Measurements from ENCODE around the gene LRWD1. TPM values are rescaled to one million over a fixed set of nuclear protein-coding genes. Genes with fewer than 3 reads are reported as not detected.
"Not testable (repeated sequence)": the region's sequence is repeated elsewhere in the genome, so short reads cannot be mapped to it uniquely, and the experiment has no call there.

LRWD1 gene
- total RNA-seq, 1 donor from 2014 or later, result 11.2 TPM

- H3K27me3 ChIP-seq (ENCODE audit: low read depth), result no peaks in the 10 kb centered on the region
- no peak overlapping the region for H3K4me3 ChIP-seq
- H3K4me1 ChIP-seq, result peaks cover 4% of the 10 kb centered on the region
- peaks cover 29% of the 10 kb centered on the region for H3K36me3 ChIP-seq
- no peaks in the 10 kb centered on the region for H3K9me3 ChIP-seq (replicated peaks)
- H3K27ac ChIP-seq (replicated peaks), result no peak overlapping the region
- intact Hi-C loops (cut with micrococcal nuclease), result no loop called here
- no peak for DNase-seq
- TF ChIP-seq CTCF (IDR thresholded peaks at IDR 0.05; ENCODE audit: borderline replicate concordance), result no peak
Observed at GRCh38 chr7:102452451-102452850, 12.3 kb upstream of the LRWD1 start.

- TF ChIP-seq CTCF (IDR thresholded peaks at IDR 0.05; ENCODE audit: borderline replicate concordance), result no peak
- H3K27ac ChIP-seq (replicated peaks), result no peak overlapping the region
- no peaks in the 10 kb centered on the region for H3K9me3 ChIP-seq (replicated peaks)
- H3K4me3 ChIP-seq, result no peak overlapping the region
- H3K4me1 ChIP-seq, result peaks cover 4% of the 10 kb centered on the region
- peaks cover 31% of the 10 kb centered on the region for H3K36me3 ChIP-seq
- H3K27me3 ChIP-seq (ENCODE audit: low read depth), result no peaks in the 10 kb centered on the region
- intact Hi-C loops (cut with micrococcal nuclease), result no loop called here
- DNase-seq, result no peak
Observed at GRCh38 chr7:102453319-102453718, 11.5 kb upstream of the LRWD1 start.

GRCh38 chr7:102454468-102454867 lies 10.3 kb upstream of the LRWD1 start:
- H3K27ac ChIP-seq (replicated peaks), result no peak overlapping the region
- DNase-seq, result no peak

GRCh38 chr7:102454932-102455331 lies 9.9 kb upstream of the LRWD1 start:
- H3K27me3 ChIP-seq (ENCODE audit: low read depth); H3K4me3 ChIP-seq; H3K9me3 ChIP-seq (replicated peaks); H3K27ac ChIP-seq (replicated peaks); H3K4me1 ChIP-seq; intact Hi-C loops (cut with micrococcal nuclease); DNase-seq: not testable (repeated sequence)
- peaks cover 44% of the 10 kb centered on the region for H3K36me3 ChIP-seq

More at GRCh38 chr7:102454468-102454867, 10.3 kb upstream of the LRWD1 start:
- peaks cover 4% of the 10 kb centered on the region for H3K4me1 ChIP-seq
- no peak for TF ChIP-seq CTCF (IDR thresholded peaks at IDR 0.05; ENCODE audit: borderline replicate concordance)
- intact Hi-C loops (cut with micrococcal nuclease), result no loop called here
- no peak overlapping the region for H3K4me3 ChIP-seq
- no peaks in the 10 kb centered on the region for H3K9me3 ChIP-seq (replicated peaks)
- H3K27me3 ChIP-seq (ENCODE audit: low read depth), result no peaks in the 10 kb centered on the region
- peaks cover 42% of the 10 kb centered on the region for H3K36me3 ChIP-seq

- DNase-seq, result no peak
- intact Hi-C loops (cut with micrococcal nuclease), result no loop called here
- Histone ChIP-seq H3K4me3 (no peak overlapping the region), H3K27me3 (ENCODE audit: low read depth) (no peaks in the 10 kb centered on the region), H3K9me3 (replicated peaks) (no peaks in the 10 kb centered on the region), H3K36me3 (peaks cover 44% of the 10 kb centered on the region), H3K27ac (replicated peaks) (no peak overlapping the region), H3K4me1 (peaks cover 4% of the 10 kb centered on the region)
- no peak for TF ChIP-seq CTCF (IDR thresholded peaks at IDR 0.05; ENCODE audit: borderline replicate concordance)
Observed at GRCh38 chr7:102455596-102455995, 9.2 kb upstream of the LRWD1 start.

- Histone ChIP-seq H3K36me3 (peaks cover 44% of the 10 kb centered on the region), H3K9me3 (replicated peaks) (no peaks in the 10 kb centered on the region), H3K27me3 (ENCODE audit: low read depth) (no peaks in the 10 kb centered on the region), H3K4me1 (peaks cover 4% of the 10 kb centered on the region), H3K4me3 (no peak overlapping the region), H3K27ac (replicated peaks) (no peak overlapping the region)
- no peak for TF ChIP-seq CTCF (IDR thresholded peaks at IDR 0.05; ENCODE audit: borderline replicate concordance)
- intact Hi-C loops (cut with micrococcal nuclease), result no loop called here
- no peak for DNase-seq
Observed at GRCh38 chr7:102456327-102456726, 8.5 kb upstream of the LRWD1 start.
